WTC11 (cell line): ENCODE data around the gene OPCML. TPM values are rescaled to one million over a fixed set of nuclear protein-coding genes. Genes with fewer than 3 reads are reported as not detected.

Source experiments
- ATAC-seq: fragments of 200-7000 bp; cut with Tn5 transposase; 2 replicates; pipeline ENCODE4 v1.10.0; 2021; ENCODE audit warnings: mild to moderate bottlenecking, moderate library complexity
- CTCF ChIA-PET: fragments of 300-600 bp; sonication (Branson Sonifier 250); formaldehyde crosslinking; loops from one replicate; lab custom pipeline; 2021; ENCODE audit warnings: antibody characterized with exemption; lab: Charles Lee
- POLR2A ChIA-PET: fragments of 350-600 bp; sonication (Branson Sonifier 250); formaldehyde crosslinking; loops from one replicate; lab custom pipeline; 2021; ENCODE audit warnings: antibody characterized with exemption; lab: Charles Lee
- DNase-seq: peaks from one replicate; pipeline ENCODE4 v3.0.0; 2021; ENCODE audit warnings: low spot score
- H3K27ac Mint-ChIP-seq: 2 replicates; pipeline ENCODE4 v1.8.0; 2021; ENCODE audit warnings: mixed read lengths
- H3K27me3 Mint-ChIP-seq: 2 replicates; pipeline ENCODE4 v1.8.0; 2021; ENCODE audit warnings: low read depth, mild to moderate bottlenecking, moderate library complexity, mixed read lengths
- H3K36me3 Mint-ChIP-seq: 2 replicates; pipeline ENCODE4 v1.8.0; 2021; ENCODE audit warnings: mixed read lengths
- H3K4me1 Mint-ChIP-seq: 2 replicates; pipeline ENCODE4 v1.8.0; 2022; ENCODE audit warnings: mixed read lengths
- H3K4me3 Mint-ChIP-seq: 2 replicates; pipeline ENCODE4 v1.8.0; 2021; ENCODE audit warnings: mild to moderate bottlenecking, moderate library complexity, mixed read lengths
- H3K9me3 Mint-ChIP-seq: 2 replicates; pipeline ENCODE4 v1.8.0; 2021; ENCODE audit warnings: mixed read lengths
- CREM ChIP-seq: sonication (generic); formaldehyde crosslinking; IDR thresholded peaks from 2 replicates; pipeline ENCODE4 v1.8.1; 2022; ENCODE audit warnings: mild to moderate bottlenecking, missing genetic modification reagents, moderate library complexity
- E2F4 ChIP-seq: sonication (generic); formaldehyde crosslinking; IDR thresholded peaks from 2 replicates; pipeline ENCODE4 v1.8.1; 2022; ENCODE audit warnings: low read depth, mild to moderate bottlenecking, moderate library complexity, missing genetic modification reagents, borderline replicate concordance
- E2F5 ChIP-seq: sonication (generic); formaldehyde crosslinking; IDR thresholded peaks from 2 replicates; pipeline ENCODE4 v1.8.1; 2022; ENCODE audit warnings: mild to moderate bottlenecking, moderate library complexity, missing genetic modification reagents
- JAZF1 ChIP-seq: fragments of 250-450 bp; sonication (Bioruptor Pico); IDR thresholded peaks from 2 replicates; pipeline ENCODE4 v1.9.0; 2021; ENCODE audit warnings: moderate library complexity, mild to moderate bottlenecking, inconsistent platforms
- OVOL2 ChIP-seq: fragments of 250-450 bp; sonication (Bioruptor Pico); IDR thresholded peaks from 2 replicates; pipeline ENCODE4 v1.9.0; 2021; ENCODE audit warnings: mild to moderate bottlenecking, borderline replicate concordance
- ZBTB43 ChIP-seq: sonication (generic); formaldehyde crosslinking; IDR thresholded peaks from 2 replicates; pipeline ENCODE4 v1.8.1; 2023; ENCODE audit warnings: mild to moderate bottlenecking, missing genetic modification reagents
- ZNF219 ChIP-seq: sonication (generic); formaldehyde crosslinking; IDR thresholded peaks from 2 replicates; pipeline ENCODE4 v1.8.0; 2023; ENCODE audit warnings: missing genetic modification reagents, mild to moderate bottlenecking, borderline replicate concordance
- ZNF263 ChIP-seq: sonication (generic); formaldehyde crosslinking; IDR thresholded peaks from 2 replicates; pipeline ENCODE4 v1.8.1; 2022; ENCODE audit warnings: low read depth, mild to moderate bottlenecking, moderate library complexity, missing genetic modification reagents
- total RNA-seq: library from RNA; stranded (reverse); gene quantifications from 3 replicates; pipeline ENCODE4 v1.2.3, GENCODE V29; 2021
- TF ChIP-seq, protein P1 (sequence below): sonication (generic); formaldehyde crosslinking; conservative IDR thresholded peaks from 2 replicates; pipeline ENCODE4 v1.8.1; 2022; ENCODE audit warnings: mild to moderate bottlenecking, missing genetic modification reagents
- TF ChIP-seq, protein P2 (sequence below): sonication (generic); formaldehyde crosslinking; IDR thresholded peaks from 2 replicates; pipeline ENCODE4 v1.8.0; 2023; ENCODE audit warnings: mild to moderate bottlenecking, missing genetic modification reagents
- TF ChIP-seq, protein P3 (sequence below): sonication (generic); formaldehyde crosslinking; IDR thresholded peaks from 2 replicates; pipeline ENCODE4 v1.8.1; 2023; ENCODE audit warnings: mild to moderate bottlenecking, missing genetic modification reagents, moderate library complexity
- TF ChIP-seq, protein P4 (sequence below): sonication (generic); formaldehyde crosslinking; IDR thresholded peaks from 2 replicates; pipeline ENCODE4 v1.8.0; 2023; ENCODE audit warnings: missing genetic modification reagents
- TF ChIP-seq, protein P5 (sequence below): sonication (generic); formaldehyde crosslinking; IDR thresholded peaks from 2 replicates; pipeline ENCODE4 v1.8.0; 2022; ENCODE audit warnings: missing genetic modification reagents
- TF ChIP-seq, protein P6 (sequence below): sonication (generic); formaldehyde crosslinking; IDR thresholded peaks from 2 replicates; pipeline ENCODE4 v1.8.0; 2022; ENCODE audit warnings: mild to moderate bottlenecking, missing genetic modification reagents
- TF ChIP-seq, protein P7 (sequence below): sonication (generic); formaldehyde crosslinking; IDR thresholded peaks from 2 replicates; pipeline ENCODE4 v1.8.1; 2023; ENCODE audit warnings: mild to moderate bottlenecking, missing genetic modification reagents, borderline replicate concordance

Gene OPCML
- total RNA-seq, 1 experiment from 2014 or later, result 1.5 TPM

GRCh38 chr11:132589791-132590190, 942.5 kb downstream of the OPCML start:
- Mint-ChIP-seq H3K27ac (no peak overlapping the region), H3K4me1 (no peaks in the 10 kb centered on the region), H3K9me3 (no peaks in the 10 kb centered on the region), H3K27me3 (no peaks in the 10 kb centered on the region), H3K36me3 (no peaks in the 10 kb centered on the region)
- CTCF ChIA-PET, result no interaction called here
- no peak for TF ChIP-seq CREM (CRISPR knock-in tag)
- no peak for TF ChIP-seq E2F4 (CRISPR knock-in tag)
- TF ChIP-seq, protein P1, sequence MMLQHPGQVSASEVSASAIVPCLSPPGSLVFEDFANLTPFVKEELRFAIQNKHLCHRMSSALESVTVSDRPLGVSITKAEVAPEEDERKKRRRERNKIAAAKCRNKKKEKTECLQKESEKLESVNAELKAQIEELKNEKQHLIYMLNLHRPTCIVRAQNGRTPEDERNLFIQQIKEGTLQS (CRISPR knock-in tag), result no peak
- no peak for TF ChIP-seq ZNF263 (CRISPR knock-in tag)
- TF ChIP-seq OVOL2 (CRISPR knock-in tag), result no peak
- TF ChIP-seq ZNF219 (CRISPR knock-in tag), result no peak
- TF ChIP-seq, protein P2, sequence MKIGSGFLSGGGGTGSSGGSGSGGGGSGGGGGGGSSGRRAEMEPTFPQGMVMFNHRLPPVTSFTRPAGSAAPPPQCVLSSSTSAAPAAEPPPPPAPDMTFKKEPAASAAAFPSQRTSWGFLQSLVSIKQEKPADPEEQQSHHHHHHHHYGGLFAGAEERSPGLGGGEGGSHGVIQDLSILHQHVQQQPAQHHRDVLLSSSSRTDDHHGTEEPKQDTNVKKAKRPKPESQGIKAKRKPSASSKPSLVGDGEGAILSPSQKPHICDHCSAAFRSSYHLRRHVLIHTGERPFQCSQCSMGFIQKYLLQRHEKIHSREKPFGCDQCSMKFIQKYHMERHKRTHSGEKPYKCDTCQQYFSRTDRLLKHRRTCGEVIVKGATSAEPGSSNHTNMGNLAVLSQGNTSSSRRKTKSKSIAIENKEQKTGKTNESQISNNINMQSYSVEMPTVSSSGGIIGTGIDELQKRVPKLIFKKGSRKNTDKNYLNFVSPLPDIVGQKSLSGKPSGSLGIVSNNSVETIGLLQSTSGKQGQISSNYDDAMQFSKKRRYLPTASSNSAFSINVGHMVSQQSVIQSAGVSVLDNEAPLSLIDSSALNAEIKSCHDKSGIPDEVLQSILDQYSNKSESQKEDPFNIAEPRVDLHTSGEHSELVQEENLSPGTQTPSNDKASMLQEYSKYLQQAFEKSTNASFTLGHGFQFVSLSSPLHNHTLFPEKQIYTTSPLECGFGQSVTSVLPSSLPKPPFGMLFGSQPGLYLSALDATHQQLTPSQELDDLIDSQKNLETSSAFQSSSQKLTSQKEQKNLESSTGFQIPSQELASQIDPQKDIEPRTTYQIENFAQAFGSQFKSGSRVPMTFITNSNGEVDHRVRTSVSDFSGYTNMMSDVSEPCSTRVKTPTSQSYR, result no peak
- TF ChIP-seq, protein P3, sequence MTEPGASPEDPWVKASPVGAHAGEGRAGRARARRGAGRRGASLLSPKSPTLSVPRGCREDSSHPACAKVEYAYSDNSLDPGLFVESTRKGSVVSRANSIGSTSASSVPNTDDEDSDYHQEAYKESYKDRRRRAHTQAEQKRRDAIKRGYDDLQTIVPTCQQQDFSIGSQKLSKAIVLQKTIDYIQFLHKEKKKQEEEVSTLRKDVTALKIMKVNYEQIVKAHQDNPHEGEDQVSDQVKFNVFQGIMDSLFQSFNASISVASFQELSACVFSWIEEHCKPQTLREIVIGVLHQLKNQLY (CRISPR knock-in tag), result no peak
- TF ChIP-seq, protein P4, sequence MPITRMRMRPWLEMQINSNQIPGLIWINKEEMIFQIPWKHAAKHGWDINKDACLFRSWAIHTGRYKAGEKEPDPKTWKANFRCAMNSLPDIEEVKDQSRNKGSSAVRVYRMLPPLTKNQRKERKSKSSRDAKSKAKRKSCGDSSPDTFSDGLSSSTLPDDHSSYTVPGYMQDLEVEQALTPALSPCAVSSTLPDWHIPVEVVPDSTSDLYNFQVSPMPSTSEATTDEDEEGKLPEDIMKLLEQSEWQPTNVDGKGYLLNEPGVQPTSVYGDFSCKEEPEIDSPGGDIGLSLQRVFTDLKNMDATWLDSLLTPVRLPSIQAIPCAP (CRISPR knock-in tag), result no peak
- TF ChIP-seq, all 79 proteins: peak for 0
- H3K4me3 Mint-ChIP-seq, result no peak overlapping the region
- ATAC-seq (no peak), DNase-seq (no peak)
- POLR2A ChIA-PET, result no interaction called here

- H3K27me3 Mint-ChIP-seq, result no peaks in the 10 kb centered on the region
- CTCF ChIA-PET, result no interaction called here
- no peaks in the 10 kb centered on the region for H3K4me1 Mint-ChIP-seq
- TF ChIP-seq, protein P5, sequence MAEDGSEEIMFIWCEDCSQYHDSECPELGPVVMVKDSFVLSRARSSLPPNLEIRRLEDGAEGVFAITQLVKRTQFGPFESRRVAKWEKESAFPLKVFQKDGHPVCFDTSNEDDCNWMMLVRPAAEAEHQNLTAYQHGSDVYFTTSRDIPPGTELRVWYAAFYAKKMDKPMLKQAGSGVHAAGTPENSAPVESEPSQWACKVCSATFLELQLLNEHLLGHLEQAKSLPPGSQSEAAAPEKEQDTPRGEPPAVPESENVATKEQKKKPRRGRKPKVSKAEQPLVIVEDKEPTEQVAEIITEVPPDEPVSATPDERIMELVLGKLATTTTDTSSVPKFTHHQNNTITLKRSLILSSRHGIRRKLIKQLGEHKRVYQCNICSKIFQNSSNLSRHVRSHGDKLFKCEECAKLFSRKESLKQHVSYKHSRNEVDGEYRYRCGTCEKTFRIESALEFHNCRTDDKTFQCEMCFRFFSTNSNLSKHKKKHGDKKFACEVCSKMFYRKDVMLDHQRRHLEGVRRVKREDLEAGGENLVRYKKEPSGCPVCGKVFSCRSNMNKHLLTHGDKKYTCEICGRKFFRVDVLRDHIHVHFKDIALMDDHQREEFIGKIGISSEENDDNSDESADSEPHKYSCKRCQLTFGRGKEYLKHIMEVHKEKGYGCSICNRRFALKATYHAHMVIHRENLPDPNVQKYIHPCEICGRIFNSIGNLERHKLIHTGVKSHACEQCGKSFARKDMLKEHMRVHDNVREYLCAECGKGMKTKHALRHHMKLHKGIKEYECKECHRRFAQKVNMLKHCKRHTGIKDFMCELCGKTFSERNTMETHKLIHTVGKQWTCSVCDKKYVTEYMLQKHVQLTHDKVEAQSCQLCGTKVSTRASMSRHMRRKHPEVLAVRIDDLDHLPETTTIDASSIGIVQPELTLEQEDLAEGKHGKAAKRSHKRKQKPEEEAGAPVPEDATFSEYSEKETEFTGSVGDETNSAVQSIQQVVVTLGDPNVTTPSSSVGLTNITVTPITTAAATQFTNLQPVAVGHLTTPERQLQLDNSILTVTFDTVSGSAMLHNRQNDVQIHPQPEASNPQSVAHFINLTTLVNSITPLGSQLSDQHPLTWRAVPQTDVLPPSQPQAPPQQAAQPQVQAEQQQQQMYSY (CRISPR knock-in tag), result no peak
- TF ChIP-seq JAZF1 (no peak), E2F5 (CRISPR knock-in tag) (no peak), ZBTB43 (CRISPR knock-in tag) (no peak)
- TF ChIP-seq, protein P6, sequence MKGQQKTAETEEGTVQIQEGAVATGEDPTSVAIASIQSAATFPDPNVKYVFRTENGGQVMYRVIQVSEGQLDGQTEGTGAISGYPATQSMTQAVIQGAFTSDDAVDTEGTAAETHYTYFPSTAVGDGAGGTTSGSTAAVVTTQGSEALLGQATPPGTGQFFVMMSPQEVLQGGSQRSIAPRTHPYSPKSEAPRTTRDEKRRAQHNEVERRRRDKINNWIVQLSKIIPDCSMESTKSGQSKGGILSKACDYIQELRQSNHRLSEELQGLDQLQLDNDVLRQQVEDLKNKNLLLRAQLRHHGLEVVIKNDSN (CRISPR knock-in tag), result no peak
- TF ChIP-seq, protein P7, sequence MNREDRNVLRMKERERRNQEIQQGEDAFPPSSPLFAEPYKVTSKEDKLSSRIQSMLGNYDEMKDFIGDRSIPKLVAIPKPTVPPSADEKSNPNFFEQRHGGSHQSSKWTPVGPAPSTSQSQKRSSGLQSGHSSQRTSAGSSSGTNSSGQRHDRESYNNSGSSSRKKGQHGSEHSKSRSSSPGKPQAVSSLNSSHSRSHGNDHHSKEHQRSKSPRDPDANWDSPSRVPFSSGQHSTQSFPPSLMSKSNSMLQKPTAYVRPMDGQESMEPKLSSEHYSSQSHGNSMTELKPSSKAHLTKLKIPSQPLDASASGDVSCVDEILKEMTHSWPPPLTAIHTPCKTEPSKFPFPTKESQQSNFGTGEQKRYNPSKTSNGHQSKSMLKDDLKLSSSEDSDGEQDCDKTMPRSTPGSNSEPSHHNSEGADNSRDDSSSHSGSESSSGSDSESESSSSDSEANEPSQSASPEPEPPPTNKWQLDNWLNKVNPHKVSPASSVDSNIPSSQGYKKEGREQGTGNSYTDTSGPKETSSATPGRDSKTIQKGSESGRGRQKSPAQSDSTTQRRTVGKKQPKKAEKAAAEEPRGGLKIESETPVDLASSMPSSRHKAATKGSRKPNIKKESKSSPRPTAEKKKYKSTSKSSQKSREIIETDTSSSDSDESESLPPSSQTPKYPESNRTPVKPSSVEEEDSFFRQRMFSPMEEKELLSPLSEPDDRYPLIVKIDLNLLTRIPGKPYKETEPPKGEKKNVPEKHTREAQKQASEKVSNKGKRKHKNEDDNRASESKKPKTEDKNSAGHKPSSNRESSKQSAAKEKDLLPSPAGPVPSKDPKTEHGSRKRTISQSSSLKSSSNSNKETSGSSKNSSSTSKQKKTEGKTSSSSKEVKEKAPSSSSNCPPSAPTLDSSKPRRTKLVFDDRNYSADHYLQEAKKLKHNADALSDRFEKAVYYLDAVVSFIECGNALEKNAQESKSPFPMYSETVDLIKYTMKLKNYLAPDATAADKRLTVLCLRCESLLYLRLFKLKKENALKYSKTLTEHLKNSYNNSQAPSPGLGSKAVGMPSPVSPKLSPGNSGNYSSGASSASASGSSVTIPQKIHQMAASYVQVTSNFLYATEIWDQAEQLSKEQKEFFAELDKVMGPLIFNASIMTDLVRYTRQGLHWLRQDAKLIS (CRISPR knock-in tag), result no peak
- POLR2A ChIA-PET, result no interaction called here
- no peaks in the 10 kb centered on the region for H3K36me3 Mint-ChIP-seq
- no peak overlapping the region for H3K27ac Mint-ChIP-seq
- no peaks in the 10 kb centered on the region for H3K9me3 Mint-ChIP-seq
- DNase-seq (no peak), ATAC-seq (no peak)
- H3K4me3 Mint-ChIP-seq, result no peak overlapping the region
These were observed 943.9 kb downstream of the OPCML start for GRCh38 chr11:132588366-132588765.
